HUES64 (cell line): ENCODE data around the gene MFAP2. TPM values are rescaled to one million over a fixed set of nuclear protein-coding genes. Genes with fewer than 3 reads are reported as not detected.

Experiments
- H3K27ac ChIP-seq: 2 replicates; pipeline ENCODE4 v1.7.0; 2013; ENCODE audit warnings: low read depth, low read length, inconsistent platforms
- H3K27me3 ChIP-seq: 2 replicates; pipeline ENCODE4 v1.6.1; 2013; ENCODE audit warnings: mild to moderate bottlenecking, low read length; ENCODE audit not compliant: insufficient read depth
- H3K36me3 ChIP-seq: 2 replicates; pipeline ENCODE4 v1.6.1; 2013; ENCODE audit warnings: mild to moderate bottlenecking, low read length; ENCODE audit not compliant: insufficient read depth
- H3K4me1 ChIP-seq: 2 replicates; pipeline ENCODE4 v1.6.1; 2013; ENCODE audit warnings: mild to moderate bottlenecking, low read length, moderate library complexity; ENCODE audit not compliant: insufficient read depth
- H3K4me3 ChIP-seq: 2 replicates; pipeline ENCODE4 v1.5.1; 2013; ENCODE audit warnings: mild to moderate bottlenecking, low read length, moderate library complexity
- H3K9ac ChIP-seq: 2 replicates; pipeline ENCODE4 v1.6.1; 2013; ENCODE audit warnings: mild to moderate bottlenecking, low read depth, low read length
- H3K9me3 ChIP-seq: 2 replicates; pipeline ENCODE4 v1.6.1; 2013; ENCODE audit warnings: low read depth, low read length; ENCODE audit not compliant: insufficient read depth
- WGBS: fragments of 150-250, 120-280 bp; methylation state at CpG from one replicate; pipeline ENCODE4 v1.1.7; 2013; ENCODE audit warnings: missing lambda C conversion rate; 5-methylcytosine and 5-hydroxymethylcytosine counted together
- polyA plus RNA-seq, 2 experiments: library from polyadenylated mRNA; stranded (reverse); fragments of 50-300 nt; gene quantifications; one replicate each; pipeline ENCODE4 v1.2.3, GENCODE V29; 2013

MFAP2 gene, protein sequence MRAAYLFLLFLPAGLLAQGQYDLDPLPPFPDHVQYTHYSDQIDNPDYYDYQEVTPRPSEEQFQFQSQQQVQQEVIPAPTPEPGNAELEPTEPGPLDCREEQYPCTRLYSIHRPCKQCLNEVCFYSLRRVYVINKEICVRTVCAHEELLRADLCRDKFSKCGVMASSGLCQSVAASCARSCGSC
- 156 TPM for polyA plus RNA-seq (2013, experiment 1 of 2)
- polyA plus RNA-seq (2013, experiment 2 of 2), result 170 TPM

DNA sequence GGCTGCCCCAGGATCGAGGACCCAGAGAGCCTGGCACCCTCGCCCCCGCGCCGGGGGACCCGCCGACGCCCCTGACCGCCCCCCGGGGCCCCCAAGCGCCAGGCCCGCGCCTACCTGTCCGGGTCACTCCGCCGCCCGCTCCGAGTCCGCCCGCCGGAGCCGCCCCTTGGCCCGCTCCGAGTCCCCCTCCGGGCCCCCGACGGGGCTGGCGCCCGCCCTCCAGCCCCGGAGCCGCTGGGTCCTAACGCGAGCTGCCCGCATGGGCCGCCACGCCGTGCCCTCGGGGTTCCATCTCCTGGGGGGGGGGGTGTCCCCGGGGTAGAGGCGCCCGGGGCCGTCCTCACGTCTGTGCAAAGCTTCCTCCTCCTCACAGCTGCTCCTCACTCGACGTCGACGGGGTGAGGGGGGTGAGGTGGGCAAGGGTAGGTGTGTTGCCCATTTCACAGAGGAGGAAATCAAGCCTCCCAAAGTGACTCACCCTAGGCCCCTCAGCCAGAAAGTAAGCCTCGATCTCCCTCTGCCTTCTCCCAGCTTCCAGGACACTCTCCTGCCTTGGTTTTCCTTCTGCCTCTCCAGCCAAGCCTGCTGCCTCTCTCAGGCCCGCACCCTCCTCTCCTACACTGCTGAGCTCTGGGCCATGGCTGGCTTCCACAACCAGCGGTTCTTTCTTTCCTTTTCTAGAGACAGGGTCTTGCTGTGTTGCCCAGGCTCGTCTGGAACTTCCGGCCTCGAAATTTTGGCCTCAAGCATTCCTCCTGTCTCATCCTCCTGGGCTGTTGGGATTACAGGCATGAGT is at the start of gene MFAP2:
TSS of gene MFAP2 (minus strand) at position 148 of the 796 bp plus-strand sequence. CDS start 2,347 bp downstream, outside the sequence.
- 10% methylated on average over 44 of the region's 53 CpGs for WGBS

DNA sequence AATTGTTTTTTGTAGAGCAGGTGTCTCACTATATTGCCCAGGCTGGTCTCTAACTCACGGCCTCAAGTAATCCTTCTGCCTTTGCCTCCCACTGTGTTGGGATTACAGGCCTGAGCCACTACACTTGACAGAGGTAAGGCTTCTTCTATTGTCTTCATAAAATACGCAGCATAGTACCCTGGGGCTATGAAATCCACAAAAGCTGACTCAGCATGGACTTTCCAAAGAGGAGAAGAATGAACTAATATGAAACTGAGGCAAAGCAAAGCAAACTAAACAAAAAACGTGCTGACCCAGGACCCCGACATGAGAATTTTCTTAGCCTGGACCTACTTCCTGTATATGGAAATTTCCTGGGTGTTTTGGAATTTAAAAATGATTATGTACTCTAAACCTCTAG is 49.8 kb upstream of the MFAP2 start:
- 92% methylated on average over 4 of the region's 4 CpGs for WGBS

More for the DNA sequence above, at the start of gene MFAP2:
- peak within 1 kb of the TSS; percentile 63 for H3K4me3 ChIP-seq
- peaks cover 10% of the 10 kb centered on the region; the same call in 1 of the 2 replicates for H3K4me1 ChIP-seq
- no peaks in the 10 kb centered on the region for H3K9me3 ChIP-seq
- H3K36me3 ChIP-seq, result peaks cover 23% of the 10 kb centered on the region
- no peaks in the 10 kb centered on the region for H3K27me3 ChIP-seq
- peak within 1 kb of the TSS; percentile 79; the same call in 1 of the 2 replicates for H3K27ac ChIP-seq
- H3K9ac ChIP-seq, result peak within 1 kb of the TSS; percentile 90

DNA sequence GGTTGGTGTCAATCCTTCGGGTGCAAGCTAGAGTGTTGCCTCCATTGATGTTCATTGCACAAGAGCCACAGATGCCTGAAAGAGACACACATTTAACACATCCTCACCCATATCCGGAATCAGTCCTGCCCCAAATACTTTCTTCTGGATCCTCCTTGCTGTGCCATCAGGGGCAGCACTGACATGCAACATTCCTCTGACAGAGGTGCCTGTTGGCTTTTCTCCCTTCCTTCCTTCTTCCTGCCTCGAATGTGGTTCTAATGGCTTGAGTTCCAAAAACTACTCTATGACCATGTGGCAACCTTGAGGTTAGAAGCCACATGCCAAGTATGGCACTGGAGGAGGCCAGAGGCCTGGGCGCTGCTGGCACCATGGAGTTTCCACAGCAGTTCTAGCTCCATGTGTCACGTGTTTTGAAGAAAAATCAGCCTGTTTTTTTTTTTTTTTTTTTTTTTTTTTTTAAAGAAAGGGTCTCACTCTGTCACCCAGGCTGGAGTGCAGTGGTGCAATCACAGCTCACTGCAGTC is 48.3 kb upstream of the MFAP2 start:
- Histone ChIP-seq H3K4me1 (no peaks in the 10 kb centered on the region), H3K27me3 (no peaks in the 10 kb centered on the region), H3K36me3 (peaks cover 92% of the 10 kb centered on the region), H3K9me3 (no peaks in the 10 kb centered on the region), H3K9ac (no peak overlapping the region), H3K27ac (no peak overlapping the region), H3K4me3 (no peak overlapping the region)
- WGBS, result 94% methylated on average over 5 of the region's 5 CpGs

More for the DNA sequence above, 49.8 kb upstream of the MFAP2 start:
- Histone ChIP-seq H3K9ac (no peak overlapping the region), H3K27ac (no peak overlapping the region), H3K4me3 (no peak overlapping the region), H3K36me3 (peaks cover 78% of the 10 kb centered on the region), H3K27me3 (no peaks in the 10 kb centered on the region), H3K4me1 (no peaks in the 10 kb centered on the region), H3K9me3 (no peaks in the 10 kb centered on the region)

DNA sequence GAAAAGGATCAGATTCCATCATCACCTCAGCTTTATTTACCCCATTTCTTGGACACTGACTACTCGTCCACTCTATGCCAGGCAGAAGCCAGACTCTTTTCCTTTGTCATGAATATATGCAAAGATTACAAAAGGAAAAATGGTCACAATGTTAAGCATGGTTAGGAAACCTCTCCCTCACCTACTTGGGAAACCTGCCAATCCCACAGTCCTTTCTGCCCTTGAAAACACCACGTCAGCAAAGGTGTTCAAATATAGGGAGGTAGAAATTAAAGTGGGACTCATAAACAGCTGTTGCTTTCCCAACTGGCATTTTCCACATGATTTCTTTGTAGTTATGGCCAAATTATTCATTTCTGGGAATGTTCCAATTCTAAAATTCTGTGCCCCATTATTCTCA is 47.5 kb upstream of the MFAP2 start:
- Histone ChIP-seq H3K27ac (no peak overlapping the region), H3K27me3 (no peaks in the 10 kb centered on the region), H3K9me3 (no peaks in the 10 kb centered on the region), H3K36me3 (peaks cover 92% of the 10 kb centered on the region), H3K4me1 (no peaks in the 10 kb centered on the region), H3K4me3 (no peak overlapping the region), H3K9ac (no peak overlapping the region)
- 100% methylated on average over 1 of the region's 2 CpGs for WGBS

DNA sequence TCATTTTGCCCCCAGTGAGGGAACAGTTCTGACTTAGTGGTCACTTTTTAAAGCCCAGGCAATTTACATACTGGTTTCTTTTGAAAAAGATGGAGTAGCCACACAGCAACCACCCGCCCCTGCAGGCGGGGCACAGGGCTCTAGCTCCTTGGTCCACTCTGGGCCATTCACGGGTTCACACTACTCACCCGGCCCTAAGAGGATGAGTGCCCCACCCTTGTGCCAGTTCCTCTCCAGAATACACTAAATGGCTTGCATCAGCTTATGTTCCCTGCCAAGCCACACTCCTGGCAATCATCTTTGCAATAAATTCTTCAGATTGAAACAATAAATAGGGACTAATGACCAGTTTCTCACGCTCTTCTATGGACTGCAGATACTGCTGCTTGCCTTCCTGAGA is 47.0 kb upstream of the MFAP2 start:
- 93% methylated on average over 5 of the region's 5 CpGs for WGBS
- Histone ChIP-seq H3K27me3 (no peaks in the 10 kb centered on the region), H3K27ac (no peak overlapping the region)

DNA sequence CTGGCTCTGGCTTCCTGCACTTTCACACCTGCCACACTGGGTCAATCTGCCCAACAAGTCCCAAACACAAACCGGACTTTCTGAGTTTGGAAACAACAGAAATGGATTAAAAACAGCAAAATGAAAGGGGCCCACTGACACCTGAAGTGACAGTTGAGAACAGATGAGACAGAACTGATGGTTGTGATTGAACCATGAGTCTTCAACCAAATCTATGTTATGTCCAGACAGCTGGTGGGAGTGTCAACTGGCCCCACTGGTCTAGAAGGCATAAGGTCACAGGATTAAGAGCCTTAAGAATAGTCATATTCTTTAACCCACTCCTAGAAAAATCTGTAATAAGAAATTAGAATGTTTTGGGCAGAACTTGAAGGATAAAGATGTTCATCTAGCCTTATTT is 44.3 kb upstream of the MFAP2 start:
- H3K9ac ChIP-seq, result no peak overlapping the region
- peaks cover 94% of the 10 kb centered on the region for H3K36me3 ChIP-seq
- H3K27ac ChIP-seq, result no peak overlapping the region
- H3K27me3 ChIP-seq, result no peaks in the 10 kb centered on the region
- H3K9me3 ChIP-seq, result no peaks in the 10 kb centered on the region
- H3K4me3 ChIP-seq, result no peak overlapping the region
- WGBS, result 100% methylated on average over 1 of the region's 1 CpG
- no peaks in the 10 kb centered on the region for H3K4me1 ChIP-seq

More for the DNA sequence above, 47.0 kb upstream of the MFAP2 start:
- Histone ChIP-seq H3K36me3 (peaks cover 92% of the 10 kb centered on the region), H3K4me3 (no peak overlapping the region), H3K9ac (no peak overlapping the region), H3K9me3 (no peaks in the 10 kb centered on the region), H3K4me1 (no peaks in the 10 kb centered on the region)

DNA sequence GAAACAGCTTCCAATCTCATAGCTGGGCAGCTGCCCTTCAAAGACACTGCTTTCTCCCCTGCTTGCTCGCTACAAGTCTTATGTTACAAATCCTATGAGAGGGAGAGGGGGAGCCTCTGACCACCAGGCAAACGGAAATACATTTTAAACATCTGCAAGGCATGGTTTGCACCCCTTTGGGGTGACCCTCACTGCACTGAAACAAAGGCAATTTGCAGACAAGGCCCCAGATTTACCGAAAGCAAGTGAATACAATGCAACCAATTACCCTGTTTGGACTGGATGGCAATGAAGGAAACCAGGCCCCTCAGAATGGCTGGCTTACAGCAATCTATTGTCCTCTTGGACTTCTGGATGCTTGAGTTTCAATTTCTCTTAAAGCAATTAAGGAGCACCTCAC is 43.2 kb upstream of the MFAP2 start:
- H3K4me1 ChIP-seq, result no peaks in the 10 kb centered on the region
- H3K36me3 ChIP-seq, result peaks cover 100% of the 10 kb centered on the region
- no peaks in the 10 kb centered on the region for H3K9me3 ChIP-seq
- 88% methylated on average over 3 of the region's 3 CpGs for WGBS
- no peak overlapping the region for H3K27ac ChIP-seq
- H3K27me3 ChIP-seq, result no peaks in the 10 kb centered on the region
- H3K4me3 ChIP-seq, result no peak overlapping the region
- no peak overlapping the region for H3K9ac ChIP-seq

DNA sequence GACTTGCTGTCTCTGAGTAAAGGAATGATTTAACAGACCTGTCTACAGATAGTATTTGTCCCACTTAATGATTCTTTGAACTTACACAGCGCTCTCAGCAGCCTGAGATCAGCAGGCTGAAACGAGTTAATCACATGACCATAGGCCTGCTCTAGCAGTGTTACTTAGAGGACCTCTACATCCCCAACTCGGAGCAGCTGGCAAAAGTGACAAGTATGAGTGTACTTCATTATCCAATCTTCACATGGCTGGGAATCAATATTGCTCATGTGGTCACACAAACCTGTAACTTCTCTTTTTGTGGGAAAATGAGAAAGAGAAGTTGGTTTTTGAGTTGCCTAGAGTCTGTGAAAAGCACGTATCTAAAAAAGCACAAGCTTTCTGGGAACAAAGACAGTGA is 42.7 kb upstream of the MFAP2 start:
- Histone ChIP-seq H3K27me3 (no peaks in the 10 kb centered on the region), H3K9me3 (no peaks in the 10 kb centered on the region), H3K4me3 (no peak overlapping the region), H3K4me1 (no peaks in the 10 kb centered on the region), H3K36me3 (peaks cover 100% of the 10 kb centered on the region), H3K9ac (no peak overlapping the region), H3K27ac (no peak overlapping the region)
- 90% methylated on average over 4 of the region's 4 CpGs for WGBS

DNA sequence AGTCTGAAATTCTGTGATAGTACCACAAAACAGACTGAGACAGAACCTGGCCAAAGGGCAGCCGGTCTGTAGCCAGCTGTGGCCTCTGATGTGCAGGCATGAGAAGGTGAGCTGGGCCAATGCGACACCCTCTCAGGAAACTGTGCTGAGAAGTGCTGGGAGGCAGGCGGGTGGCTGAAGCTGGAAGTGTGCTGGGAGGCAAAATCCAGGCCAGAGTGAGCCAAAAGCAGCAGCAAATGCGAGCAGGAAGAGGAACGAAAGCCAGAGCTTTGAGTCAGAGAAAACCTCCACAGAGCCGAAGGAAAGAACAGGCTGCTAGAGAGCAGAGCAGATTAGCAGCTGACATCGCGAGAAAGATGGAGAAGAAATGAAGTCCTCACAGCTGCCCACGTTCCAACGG is 41.5 kb upstream of the MFAP2 start:
- no peaks in the 10 kb centered on the region for H3K27me3 ChIP-seq
- no peak overlapping the region for H3K9ac ChIP-seq
- no peaks in the 10 kb centered on the region for H3K9me3 ChIP-seq
- no peak overlapping the region for H3K27ac ChIP-seq
- no peaks in the 10 kb centered on the region for H3K4me1 ChIP-seq
- WGBS, result 97% methylated on average over 10 of the region's 10 CpGs
- no peak overlapping the region for H3K4me3 ChIP-seq
- H3K36me3 ChIP-seq, result peaks cover 95% of the 10 kb centered on the region

DNA sequence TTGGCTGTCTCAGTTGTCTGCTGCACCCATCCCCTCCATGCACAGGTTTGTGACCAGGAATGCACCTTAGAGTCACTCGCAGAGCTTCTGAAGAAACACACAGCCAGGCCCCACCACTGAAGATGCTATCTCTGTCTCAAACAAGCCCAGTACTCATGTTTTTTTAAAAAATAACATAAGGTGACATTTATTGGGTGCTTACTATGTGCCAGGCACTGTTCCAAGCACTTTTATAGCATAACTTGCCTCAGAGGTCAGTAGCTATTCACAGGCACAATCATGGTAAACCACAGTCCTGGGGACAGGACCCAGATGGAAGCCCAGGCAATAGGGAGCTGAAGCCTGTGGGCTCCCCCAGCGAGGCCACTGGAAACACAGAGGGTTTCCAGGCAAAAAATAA is 40.1 kb upstream of the MFAP2 start:
- Histone ChIP-seq H3K4me3 (no peak overlapping the region), H3K27ac (no peak overlapping the region), H3K9ac (no peak overlapping the region), H3K27me3 (no peaks in the 10 kb centered on the region), H3K9me3 (no peaks in the 10 kb centered on the region), H3K36me3 (peaks cover 81% of the 10 kb centered on the region), H3K4me1 (peaks cover 9% of the 10 kb centered on the region)
- WGBS, result 95% methylated on average over 2 of the region's 2 CpGs

DNA sequence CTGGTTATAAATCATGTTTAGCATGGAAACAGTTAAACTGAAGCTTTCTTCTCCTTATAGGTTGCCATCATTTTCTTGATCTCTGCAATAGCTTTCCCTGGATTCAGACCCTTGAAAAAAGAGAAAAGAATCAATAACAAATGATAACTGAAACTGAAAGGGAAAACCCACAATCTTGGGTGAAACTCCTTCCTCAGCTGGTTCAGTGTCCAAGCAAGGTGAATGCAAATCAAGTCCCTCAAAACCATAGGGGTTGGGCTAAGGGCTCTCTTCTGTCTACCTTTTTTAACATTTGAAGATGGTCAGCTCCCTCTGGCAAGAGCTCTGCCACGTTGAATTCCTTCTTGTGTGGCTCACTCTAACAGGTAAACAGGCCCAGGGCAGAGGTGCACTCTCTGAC is 38.4 kb upstream of the MFAP2 start:
- H3K9ac ChIP-seq, result no peak overlapping the region
- no peak overlapping the region for H3K4me3 ChIP-seq
- peaks cover 25% of the 10 kb centered on the region for H3K4me1 ChIP-seq
- H3K36me3 ChIP-seq, result peaks cover 64% of the 10 kb centered on the region
- no peak overlapping the region for H3K27ac ChIP-seq
- no peaks in the 10 kb centered on the region for H3K27me3 ChIP-seq
- no peaks in the 10 kb centered on the region for H3K9me3 ChIP-seq
- 74% methylated on average over 1 of the region's 1 CpG for WGBS
